Fibroblast of lung (primary cell): ENCODE data around the gene ZCCHC2. TPM values are rescaled to one million over a fixed set of nuclear protein-coding genes. Genes with fewer than 3 reads are reported as not detected.

Experiments used
- DNase-seq, 2 donors: peaks; one replicate each; pipeline versions ENCODE4 v3.0.0 to v3.0.0-alpha.2; 2010; ENCODE audit warnings: low read depth in 2 of 2
- H2AFZ ChIP-seq: 2 replicates; pipeline ENCODE4 v1.5.1; 2012; ENCODE audit warnings: low read length, control low read depth, inconsistent platforms
- H3K27ac ChIP-seq: 2 replicates; pipeline ENCODE4 v1.5.1; 2011; ENCODE audit warnings: low read length, control low read depth; ENCODE audit not compliant: insufficient read depth
- H3K27me3 ChIP-seq: 2 replicates; pipeline ENCODE4 v1.5.1; 2011; ENCODE audit warnings: mild to moderate bottlenecking, low read length; ENCODE audit not compliant: control insufficient read depth, insufficient read depth
- H3K36me3 ChIP-seq: 2 replicates; pipeline ENCODE4 v1.5.1; 2011; ENCODE audit warnings: low read length; ENCODE audit not compliant: control insufficient read depth, insufficient read depth
- H3K4me1 ChIP-seq: 2 replicates; pipeline ENCODE4 v1.5.1; 2011; ENCODE audit warnings: low read length; ENCODE audit not compliant: control insufficient read depth, insufficient read depth; ENCODE audit errors: extremely low read depth
- H3K4me2 ChIP-seq: 2 replicates; pipeline ENCODE4 v1.5.1; 2011; ENCODE audit warnings: low read length, control low read depth; ENCODE audit not compliant: insufficient read depth; ENCODE audit errors: extremely low read depth
- H3K4me3 ChIP-seq, 4 experiments: fragments of 200-600 bp in 1 of 4; sonication (generic) in 1 of 4; replicated peaks in 1 of 4; 2 replicates each; pipeline ENCODE4 v1.5.1; 2011 to 2016; ENCODE audit warnings: low read length in 4 of 4, low read depth in 3 of 4, mild to moderate bottlenecking in 3 of 4, control low read depth in 2 of 4, inconsistent platforms in 1 of 4, mixed read lengths in 1 of 4; ENCODE audit not compliant: insufficient read depth in 1 of 4; ENCODE audit errors: control extremely low read depth in 1 of 4
- H3K79me2 ChIP-seq: 2 replicates; pipeline ENCODE4 v1.5.1; 2012; ENCODE audit warnings: mild to moderate bottlenecking, low read length, inconsistent platforms; ENCODE audit not compliant: control insufficient read depth, insufficient read depth
- H3K9ac ChIP-seq: 2 replicates; pipeline ENCODE4 v1.5.1; 2011; ENCODE audit warnings: mild to moderate bottlenecking, low read length, control low read depth; ENCODE audit not compliant: insufficient read depth
- H3K9me3 ChIP-seq: 2 replicates; pipeline ENCODE4 v1.5.1; 2012; ENCODE audit warnings: low read depth, low read length; ENCODE audit not compliant: control insufficient read depth, insufficient read depth
- H4K20me1 ChIP-seq: 2 replicates; pipeline ENCODE4 v1.5.1; 2011; ENCODE audit warnings: low read length; ENCODE audit not compliant: control insufficient read depth, insufficient read depth; ENCODE audit errors: extremely low read depth
- CTCF ChIP-seq, 2 donors: IDR thresholded peaks in 1 of 2; conservative IDR thresholded peaks in 1 of 2; 1 replicate in 1 of 2; 2 replicates in 1 of 2; pipeline ENCODE4 v1.5.1; 2011 to 2012; ENCODE audit warnings: low read length in 2 of 2, control low read depth in 1 of 2, inconsistent platforms in 1 of 2, low read depth in 1 of 2, mild to moderate bottlenecking in 1 of 2
- EZH2 ChIP-seq: IDR thresholded peaks from 2 replicates; pipeline ENCODE4 v1.5.1; 2012; ENCODE audit warnings: low read length, control low read depth, mild to moderate bottlenecking; ENCODE audit errors: missing control alignments
- polyA plus RNA-seq, 2 donors: library from polyadenylated mRNA; depleted of rRNA in 1 of 2; stranded (reverse) in 1 of 2; unstranded in 1 of 2; fragments of >200 nt; gene quantifications; 2 replicates each; pipeline ENCODE4 v1.2.1, GENCODE V29; 2011 to 2012; ENCODE audit warnings: missing spikeins in 1 of 2
- total RNA-seq: library from RNA; depleted of rRNA; stranded (reverse); fragments of >200 nt; gene quantifications from 2 replicates; pipeline ENCODE4 v1.2.1, GENCODE V29; 2014

The ZCCHC2 gene
- total and polyA plus RNA-seq, 2 donors (not counting 1 experiment from before 2014, with no cell fraction given): 5.3 to 10.9 TPM

DNA sequence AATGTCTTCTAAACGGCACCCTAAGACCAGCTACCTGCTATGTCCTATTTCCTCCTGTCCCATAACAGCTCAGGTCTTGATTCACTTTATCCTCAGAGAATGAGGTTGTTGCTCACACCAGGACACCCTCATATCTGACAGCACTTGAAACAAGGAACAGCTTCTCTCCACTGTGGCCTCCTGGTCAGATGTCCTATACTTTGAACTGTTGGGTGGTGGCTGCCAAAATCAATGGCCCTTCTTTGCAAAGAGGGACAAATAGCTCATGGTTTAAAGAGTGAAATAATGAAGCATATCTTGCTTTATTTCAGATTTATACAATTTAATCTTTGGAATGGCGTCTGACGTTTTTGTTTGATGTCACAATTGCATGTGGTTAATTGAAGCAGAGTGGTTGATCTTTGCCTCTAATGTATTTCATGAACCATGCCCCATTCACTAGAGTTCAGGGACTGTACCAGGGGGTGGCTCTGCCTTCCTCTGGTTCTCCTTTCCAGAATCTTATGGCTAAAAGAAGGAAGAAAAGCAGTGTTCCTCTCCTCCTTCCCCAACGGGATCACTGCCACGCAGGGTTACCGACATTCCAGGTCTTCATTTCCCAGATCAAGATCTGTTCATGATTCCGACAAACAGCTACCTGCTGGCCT lies 24.1 kb upstream of the ZCCHC2 start:
- Histone ChIP-seq H3K9ac (no peak overlapping the region), H3K36me3 (no peaks in the 10 kb centered on the region), H3K79me2 (no peaks in the 10 kb centered on the region), H4K20me1 (no peaks in the 10 kb centered on the region), H3K4me3 (no peak overlapping the region), H3K4me2 (no peak overlapping the region), H3K27me3 (peaks cover 4% of the 10 kb centered on the region), H3K9me3 (no peaks in the 10 kb centered on the region), H2AFZ (no peak overlapping the region), H3K27ac (no peak overlapping the region), H3K4me1 (no peaks in the 10 kb centered on the region)
- no peak for DNase-seq
- no peak for TF ChIP-seq CTCF (conservative IDR thresholded peaks at IDR 0.05 in 1 of 2, IDR thresholded peaks at IDR 0.05 in 1 of 2; ENCODE audit: low read depth in 1 of 2, low read length in 2 of 2)
- TF ChIP-seq EZH2: no peak

DNA sequence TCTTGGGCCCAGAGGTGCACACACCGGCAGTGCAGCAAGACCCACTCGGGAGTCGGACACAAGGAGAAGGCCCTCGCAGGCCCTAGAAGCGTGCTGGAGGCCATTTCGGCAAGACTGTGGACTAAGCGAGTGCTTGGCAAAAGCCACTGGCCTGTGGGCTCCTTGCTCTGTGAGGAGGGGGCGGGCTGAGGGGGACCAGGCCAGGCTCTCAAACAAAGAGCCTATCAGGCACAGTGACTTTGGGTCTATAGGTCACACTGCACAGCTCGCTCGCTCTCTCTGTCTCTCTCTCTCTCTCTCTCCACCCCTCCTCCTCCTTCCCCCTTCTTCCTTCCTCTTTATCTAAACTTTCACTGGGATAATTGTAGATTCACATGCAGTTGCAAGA lies 23.6 kb upstream of the ZCCHC2 start:
- H3K9me3 ChIP-seq: no peaks in the 10 kb centered on the region
- H3K9ac ChIP-seq: no peak overlapping the region
- H3K4me3 ChIP-seq: no peak overlapping the region
- peaks cover 4% of the 10 kb centered on the region for H3K27me3 ChIP-seq
- no peaks in the 10 kb centered on the region for H3K4me1 ChIP-seq
- TF ChIP-seq EZH2 (no peak), CTCF (conservative IDR thresholded peaks at IDR 0.05 in 1 of 2, IDR thresholded peaks at IDR 0.05 in 1 of 2; ENCODE audit: low read depth in 1 of 2, low read length in 2 of 2) (no peak)
- H3K4me2 ChIP-seq: no peak overlapping the region
- no peak for DNase-seq
- no peak overlapping the region for H2AFZ ChIP-seq
- H3K36me3 ChIP-seq: no peaks in the 10 kb centered on the region
- H3K27ac ChIP-seq: no peak overlapping the region
- no peaks in the 10 kb centered on the region for H4K20me1 ChIP-seq
- no peaks in the 10 kb centered on the region for H3K79me2 ChIP-seq

DNA sequence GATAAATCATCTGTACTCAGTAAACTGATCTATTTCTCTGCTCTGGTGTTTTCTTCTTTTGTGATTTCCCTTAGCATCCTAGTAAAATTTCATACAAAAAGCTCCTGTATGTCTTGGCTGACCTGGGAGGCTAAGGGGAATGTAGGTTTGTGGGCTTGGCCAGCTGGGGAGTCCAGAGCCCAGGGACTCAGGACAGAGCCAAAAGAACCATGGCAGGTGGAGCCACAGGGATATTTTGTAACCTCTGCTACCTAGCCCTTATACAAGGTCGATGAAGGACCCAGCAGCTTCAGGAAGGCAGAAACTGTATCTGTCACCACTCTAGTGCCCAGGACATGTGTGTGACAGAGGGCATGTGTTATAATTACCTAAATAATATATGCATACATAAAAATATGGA lies 22.7 kb upstream of the ZCCHC2 start:
- no peaks in the 10 kb centered on the region for H3K4me1 ChIP-seq
- no peak overlapping the region for H3K4me3 ChIP-seq
- no peaks in the 10 kb centered on the region for H4K20me1 ChIP-seq
- H3K79me2 ChIP-seq: no peaks in the 10 kb centered on the region
- TF ChIP-seq CTCF (conservative IDR thresholded peaks at IDR 0.05 in 1 of 2, IDR thresholded peaks at IDR 0.05 in 1 of 2; ENCODE audit: low read depth in 1 of 2, low read length in 2 of 2) (no peak), EZH2 (no peak)
- H3K9me3 ChIP-seq: no peaks in the 10 kb centered on the region
- no peak overlapping the region for H3K9ac ChIP-seq
- peaks cover 4% of the 10 kb centered on the region for H3K27me3 ChIP-seq
- no peak for DNase-seq
- no peak overlapping the region for H2AFZ ChIP-seq
- no peak overlapping the region for H3K4me2 ChIP-seq
- H3K36me3 ChIP-seq: no peaks in the 10 kb centered on the region
- H3K27ac ChIP-seq: no peak overlapping the region
